DLD1 (cell line): ENCODE results near the gene NAT16.

Experiments used
- in situ Hi-C: cut with HindIII; loops from 2 replicates; pipeline ENCODE4 v1.10.0; 2017; ENCODE audit warnings: low sequenced_read_pairs

The NAT16 gene

GRCh38 chr7:101172005-101172853, 7.9 kb downstream of the NAT16 start:
- in situ Hi-C loops = no loop called here

- in situ Hi-C loops = no loop called here
Observed at GRCh38 chr7:101171442-101171837, 8.7 kb downstream of the NAT16 start.

- in situ Hi-C loops = no loop called here
Observed at GRCh38 chr7:101170617-101171441, 9.3 kb downstream of the NAT16 start.

GRCh38 chr7:101169838-101170551, 10.1 kb downstream of the NAT16 start:
- in situ Hi-C loops = no loop called here

- in situ Hi-C loops = no loop called here
Observed at GRCh38 chr7:101169110-101169837, 10.8 kb downstream of the NAT16 start.

GRCh38 chr7:101168412-101169049, 11.6 kb downstream of the NAT16 start:
- in situ Hi-C loops = no loop called here

- in situ Hi-C loops = no loop called here
Observed at GRCh38 chr7:101167645-101168411, 12.3 kb downstream of the NAT16 start.

- in situ Hi-C loops = no loop called here
Observed at GRCh38 chr7:101166909-101167644, 13.0 kb downstream of the NAT16 start.

- in situ Hi-C loops = no loop called here
Observed at GRCh38 chr7:101166648-101166908, 13.5 kb downstream of the NAT16 start.

- in situ Hi-C loops = no loop called here
Observed at GRCh38 chr7:101165958-101166647, 14.0 kb downstream of the NAT16 start.

- in situ Hi-C loops = no loop called here
Observed at GRCh38 chr7:101165075-101165957, 14.8 kb downstream of the NAT16 start, which contains the start of gene VGF. Gene VGF (minus strand): TSS chr7:101165569. CDS start chr7:101164843, 726 bp downstream.

GRCh38 chr7:101164071-101164840, 15.8 kb downstream of the NAT16 start:
- in situ Hi-C loops = no loop called here

- in situ Hi-C loops = no loop called here
Observed at GRCh38 chr7:101163279-101164070, 16.6 kb downstream of the NAT16 start.

GRCh38 chr7:101162551-101163278, 17.4 kb downstream of the NAT16 start:
- in situ Hi-C loops = no loop called here
